Measurements from ENCODE around the gene CDT1.
"Not testable (repeated sequence)": the region's sequence is repeated elsewhere in the genome, so short reads cannot be mapped to it uniquely, and the experiment has no call there.

The CDT1 gene

DNA sequence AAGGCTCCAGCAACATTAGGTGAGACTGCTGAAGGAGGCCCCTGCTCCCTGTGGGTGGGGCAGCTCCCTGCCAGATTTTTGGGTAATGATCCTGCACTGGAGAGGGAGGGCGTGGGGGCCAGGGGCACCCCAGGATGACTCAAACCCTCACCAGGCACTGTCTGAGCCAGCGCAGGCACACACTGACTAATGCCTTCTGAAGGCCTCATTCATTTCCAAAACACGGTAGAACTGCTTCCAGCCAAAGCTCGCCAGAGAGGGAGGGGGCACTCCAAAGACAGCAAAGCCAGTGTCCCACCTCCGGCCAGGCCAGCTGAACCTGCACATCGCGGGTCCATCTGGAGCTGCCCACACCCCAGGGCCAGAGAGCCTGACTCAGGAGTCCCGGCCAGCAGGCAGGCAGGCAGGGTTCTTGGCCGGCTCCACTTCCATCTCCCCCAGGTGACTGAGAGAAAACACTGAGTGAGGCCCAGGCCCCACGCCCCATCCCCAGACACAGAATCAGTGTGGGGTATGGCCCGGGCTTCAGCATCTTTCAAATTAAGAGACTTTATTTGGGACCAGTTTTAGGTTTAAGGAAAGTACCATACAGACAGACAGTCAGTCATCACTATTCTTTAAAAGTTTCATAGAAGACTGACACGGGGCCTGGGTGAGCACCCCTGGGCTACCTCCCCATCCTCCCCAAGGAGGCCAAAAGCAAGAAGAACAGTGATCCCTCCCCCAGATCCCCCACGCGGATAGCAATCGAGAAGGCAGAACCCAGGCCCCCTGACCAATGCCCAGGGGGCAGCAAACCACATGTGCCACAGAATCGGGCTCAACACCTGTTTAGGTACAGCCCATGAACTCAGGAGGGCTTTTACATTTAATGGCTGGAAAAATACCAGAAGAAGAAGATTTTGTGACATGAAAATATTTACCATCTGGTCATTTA, 20.9 kb upstream of the CDT1 start:
- in situ Hi-C loops (cut with MboI; ENCODE audit: low sequenced_read_pairs), result no loop called here

DNA sequence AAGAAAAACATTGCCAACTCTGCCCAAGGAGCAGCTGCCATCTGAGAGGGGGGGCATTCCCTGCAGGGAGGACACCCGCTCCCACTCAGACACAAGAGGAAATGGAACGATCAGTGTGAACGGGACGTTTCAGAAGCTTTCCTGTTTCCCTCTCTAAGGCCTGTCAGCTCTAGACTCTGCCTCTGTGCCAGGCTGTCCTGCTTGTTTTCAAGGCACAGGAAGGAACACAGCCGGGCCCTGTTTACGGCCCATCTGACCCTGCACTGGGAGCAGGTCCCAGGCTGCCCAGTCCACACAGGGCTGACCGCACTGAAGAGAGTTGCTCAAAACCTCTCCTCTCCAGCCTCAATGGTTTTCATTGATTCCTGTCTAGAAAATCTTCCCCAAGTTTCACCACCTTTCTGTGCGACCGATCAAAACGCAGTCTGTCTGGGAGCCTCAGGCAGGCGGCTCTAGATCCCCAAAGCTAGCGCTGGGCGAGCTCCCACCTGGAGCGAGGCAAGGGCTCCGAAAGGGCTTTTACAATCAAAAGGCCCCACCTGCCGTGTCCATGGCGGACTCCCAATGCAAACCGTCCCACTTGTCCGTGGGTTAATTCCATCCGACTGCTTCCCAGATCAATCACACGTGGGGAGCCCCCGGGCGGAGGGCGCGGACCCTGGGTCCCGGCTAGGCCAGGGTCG, 20.1 kb upstream of the CDT1 start:
- in situ Hi-C loops (cut with MboI; ENCODE audit: low sequenced_read_pairs), result no loop called here

DNA sequence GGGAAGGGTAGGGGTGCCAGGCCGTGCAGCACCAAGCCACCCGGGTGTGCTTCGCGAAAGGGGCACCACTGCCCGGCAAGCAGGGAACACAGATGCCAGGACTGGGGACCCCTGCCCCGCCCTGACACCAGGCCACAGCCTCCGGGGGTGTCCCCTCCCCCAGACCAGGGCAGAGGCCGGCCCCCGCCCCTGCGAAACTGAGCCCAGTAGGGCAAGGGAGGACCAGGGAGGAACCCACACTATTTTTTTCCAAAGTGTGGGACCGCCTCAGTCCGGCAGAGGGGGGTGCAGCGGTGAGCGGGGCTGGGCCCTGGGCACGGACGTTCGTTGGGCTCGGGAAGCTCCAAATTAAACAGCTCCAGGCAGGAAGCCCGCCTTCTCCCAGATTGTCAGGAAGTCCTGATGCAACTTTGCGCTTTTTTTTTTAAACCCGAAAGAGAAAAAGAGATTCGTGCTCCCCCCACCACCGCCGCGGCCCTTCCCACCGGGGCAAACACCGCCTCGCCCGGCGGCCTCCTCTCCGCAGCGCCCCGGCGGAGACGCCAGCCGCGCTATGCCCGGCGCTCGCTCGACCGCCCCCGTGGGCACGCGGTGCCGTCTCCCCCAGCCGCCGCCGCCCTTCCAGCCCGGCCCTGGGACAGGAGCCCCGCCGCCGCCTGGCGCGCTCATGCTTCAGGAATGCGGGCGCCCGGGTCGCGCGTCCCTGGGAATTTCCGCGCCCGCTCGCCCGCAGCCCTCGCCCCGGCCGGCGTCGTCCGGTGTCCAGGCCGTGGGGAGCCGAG, 19.3 kb upstream of the CDT1 start:
- in situ Hi-C loops (cut with MboI; ENCODE audit: low sequenced_read_pairs), result no loop called here

DNA sequence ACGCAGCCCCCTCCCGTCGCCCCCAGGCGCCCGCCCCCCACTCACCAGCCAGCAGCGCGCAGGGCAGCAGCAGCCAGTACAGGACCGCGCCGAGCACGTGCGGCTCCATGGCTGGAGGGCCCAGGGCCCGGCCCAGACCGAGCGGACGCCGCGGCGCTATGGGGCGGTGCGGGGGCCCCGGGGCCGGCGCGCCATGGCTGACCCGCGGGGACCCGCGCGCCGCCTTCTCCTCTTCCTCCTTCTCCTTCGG, 18.8 kb upstream of the CDT1 start:
- in situ Hi-C loops (cut with MboI; ENCODE audit: low sequenced_read_pairs), result no loop called here

DNA sequence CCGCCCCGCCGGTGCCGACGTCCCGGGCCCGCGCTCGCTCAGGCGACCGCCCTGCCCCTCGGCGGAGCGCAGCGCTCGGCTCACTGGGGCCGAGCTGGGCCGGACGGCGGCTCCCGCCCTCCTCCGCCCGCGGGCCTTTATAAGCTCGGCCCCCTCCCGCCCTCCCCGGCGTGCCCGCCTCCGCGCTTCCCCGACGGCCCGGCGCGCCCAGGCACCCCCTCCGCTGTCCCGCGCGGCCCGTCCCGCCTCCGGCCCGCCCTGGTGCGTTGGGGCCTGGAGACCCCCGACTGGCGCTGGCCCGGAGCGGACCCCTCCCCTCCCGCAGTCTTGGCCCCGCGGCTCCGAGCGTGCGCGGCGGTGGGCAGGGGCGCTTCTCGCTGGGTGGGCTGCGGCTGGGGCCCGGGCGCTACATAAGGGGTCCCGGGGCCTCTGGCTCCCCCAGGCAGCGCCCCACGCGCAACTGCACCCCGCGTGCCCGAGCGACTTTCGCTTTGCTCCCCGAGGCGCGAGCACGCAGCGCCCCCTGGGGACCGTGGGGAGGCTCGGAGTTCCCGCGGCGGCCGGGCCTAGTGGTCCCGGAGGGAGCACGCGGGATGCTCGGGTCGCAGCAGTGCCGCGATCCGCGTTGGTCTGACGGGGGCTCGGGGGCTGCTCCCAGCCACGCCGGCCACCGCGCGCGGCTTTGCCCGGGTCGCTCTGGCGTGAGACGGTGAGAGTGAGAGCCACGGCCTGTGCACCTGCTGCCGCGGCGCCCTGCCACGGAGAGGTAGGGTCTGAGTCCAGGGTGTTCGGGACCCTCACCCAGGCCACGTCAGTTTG, 18.3 kb upstream of the CDT1 start, which contains the start of gene PIEZO1:
Gene PIEZO1 (minus strand): TSS at position 115 of the 819 bp plus-strand sequence. CDS start 256 bp downstream, outside the sequence.
- in situ Hi-C loops (cut with MboI; ENCODE audit: low sequenced_read_pairs), result no loop called here

DNA sequence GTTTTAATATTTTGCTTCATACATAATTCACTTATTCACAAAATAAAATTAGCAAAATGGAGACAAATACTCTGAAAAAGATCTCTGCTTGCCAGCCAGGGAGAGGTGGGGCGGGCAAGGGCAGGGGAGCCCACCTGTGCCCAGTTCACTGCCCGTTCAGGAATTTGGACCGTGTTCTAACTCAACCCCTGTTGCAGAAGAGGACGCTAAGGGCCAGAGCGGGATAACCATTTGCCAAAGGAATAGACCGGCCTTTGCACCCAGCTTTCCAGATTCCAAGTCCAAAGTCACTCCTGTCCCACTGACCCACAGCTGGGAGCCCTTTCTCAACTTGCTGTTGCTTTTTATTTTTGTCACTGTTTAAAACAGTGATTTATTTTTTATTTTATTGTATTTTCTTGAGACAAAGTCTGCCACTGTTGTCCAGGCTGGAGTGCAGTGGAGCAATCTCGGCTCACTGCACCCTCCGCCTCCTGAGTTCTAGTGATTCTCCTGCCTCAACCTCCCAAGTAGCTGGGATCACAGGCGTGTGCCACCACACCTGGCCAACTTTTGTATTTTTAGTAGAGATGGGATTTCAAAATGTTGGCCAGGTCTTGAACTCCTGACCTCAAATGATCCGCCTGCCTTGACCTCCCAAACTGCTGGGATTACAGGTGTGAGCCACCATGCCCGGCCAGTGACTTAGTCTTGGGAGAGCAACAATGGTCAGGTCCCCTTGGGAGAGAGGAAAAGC, 15.8 kb upstream of the CDT1 start:
- in situ Hi-C loops (cut with MboI; ENCODE audit: low sequenced_read_pairs), result no loop called here

DNA sequence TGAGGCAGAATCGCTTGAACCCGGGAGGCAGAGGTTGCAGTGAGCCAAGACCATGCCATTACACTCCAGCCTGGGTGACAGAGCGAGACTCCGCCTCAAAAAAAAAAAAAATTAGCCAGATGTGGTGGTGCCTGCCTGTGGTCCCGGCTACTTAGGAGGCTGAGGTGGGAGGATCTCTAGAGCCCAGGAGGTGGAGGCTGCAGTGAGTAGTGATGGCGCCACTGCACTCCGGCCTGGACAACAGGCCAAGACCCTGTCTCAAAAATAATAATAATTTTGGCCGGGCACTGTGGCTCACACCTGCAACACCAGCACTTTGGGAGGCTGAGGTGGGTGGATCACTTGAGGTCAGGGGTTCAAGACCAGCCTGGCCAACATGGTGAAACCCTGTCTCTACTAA, 14.8 kb upstream of the CDT1 start:
- in situ Hi-C loops (cut with MboI; ENCODE audit: low sequenced_read_pairs), result not testable (repeated sequence)

DNA sequence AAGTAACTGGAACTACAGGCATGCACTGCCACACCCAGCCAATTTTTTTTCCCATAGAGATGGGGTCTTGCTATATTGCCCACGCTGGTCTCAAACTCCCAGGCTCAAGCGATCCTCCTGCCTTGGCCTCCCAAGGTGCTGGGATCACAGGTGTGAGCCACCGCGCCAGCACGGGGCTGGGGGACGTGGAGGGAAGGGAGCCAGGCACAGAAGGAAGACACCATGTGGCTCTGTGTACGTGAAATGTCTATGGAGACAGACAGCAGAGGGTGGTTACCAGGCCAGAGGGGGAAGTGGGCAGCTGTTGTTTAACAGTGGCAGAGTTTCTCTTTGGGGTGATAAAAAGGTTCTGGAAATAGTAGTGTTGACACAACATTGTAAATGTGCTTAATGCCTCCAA, 14.0 kb upstream of the CDT1 start:
- in situ Hi-C loops (cut with MboI; ENCODE audit: low sequenced_read_pairs), result no loop called here

DNA sequence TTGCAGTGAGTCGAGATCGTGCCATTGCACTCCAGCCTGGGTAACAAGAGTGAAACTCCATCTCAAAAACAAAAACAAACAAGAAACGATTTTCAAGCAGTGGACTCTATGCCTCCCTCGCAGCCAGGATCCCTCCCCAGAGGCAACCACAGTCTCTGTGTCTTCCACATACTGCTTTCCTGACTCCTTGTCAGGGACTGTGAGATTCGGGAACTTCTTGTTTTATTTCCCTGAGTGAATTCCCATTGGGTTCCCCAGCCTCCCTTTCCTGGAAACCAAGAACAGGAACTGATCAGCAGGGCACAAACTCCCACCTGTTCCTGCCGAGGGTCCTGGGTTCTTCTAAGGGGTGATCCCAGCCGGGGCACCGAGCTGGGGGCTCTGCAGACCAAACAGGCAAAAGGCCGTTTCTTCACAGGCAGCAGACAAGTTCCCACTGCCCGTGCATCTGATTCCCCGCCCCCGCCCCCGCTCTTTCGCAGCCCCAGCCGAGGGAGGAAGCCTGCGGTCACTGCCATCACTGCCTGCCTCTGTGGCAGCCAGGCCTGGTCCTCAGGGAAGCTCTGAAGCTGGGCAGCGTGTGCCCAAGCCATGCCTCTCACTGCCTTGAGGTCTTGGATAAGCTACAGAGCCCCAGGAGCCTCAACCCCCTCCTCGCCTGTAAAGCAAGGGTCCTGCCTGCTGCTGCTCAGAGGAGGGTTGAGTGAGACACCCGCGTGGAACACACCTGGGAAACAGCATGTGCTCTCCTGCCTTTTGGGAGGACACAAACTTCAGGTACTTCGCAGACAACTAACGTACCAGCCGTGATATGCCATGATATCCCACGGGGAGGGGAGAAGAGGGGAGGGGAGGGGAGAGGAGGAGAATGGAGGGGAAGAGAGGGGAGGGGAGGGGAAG, 13.0 kb upstream of the CDT1 start:
- in situ Hi-C loops (cut with MboI; ENCODE audit: low sequenced_read_pairs), result no loop called here

DNA sequence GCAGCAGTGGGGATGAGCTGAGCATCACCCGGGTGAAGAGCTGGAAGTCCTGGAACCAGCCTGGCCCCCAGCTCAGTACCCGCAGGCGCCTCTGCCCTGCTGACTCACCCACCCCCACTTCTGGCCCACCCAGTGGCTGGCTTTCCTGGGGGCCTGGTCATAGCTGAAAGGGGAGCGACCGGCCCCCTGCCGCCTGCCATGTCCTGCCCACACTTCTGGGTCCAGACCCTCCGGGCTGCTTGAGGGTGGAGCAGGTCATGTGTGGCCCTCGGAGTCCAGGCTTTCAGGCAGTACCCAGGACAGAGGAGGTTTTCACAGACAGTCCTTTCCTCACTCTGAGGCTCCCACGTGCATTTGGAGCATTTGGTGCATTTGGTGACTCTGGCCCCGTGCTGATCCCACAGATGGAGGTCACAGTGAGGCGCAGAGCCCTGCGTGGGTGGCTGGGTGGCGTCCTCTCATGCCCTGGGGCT, 11.5 kb upstream of the CDT1 start:
- in situ Hi-C loops (cut with MboI; ENCODE audit: low sequenced_read_pairs), result no loop called here

DNA sequence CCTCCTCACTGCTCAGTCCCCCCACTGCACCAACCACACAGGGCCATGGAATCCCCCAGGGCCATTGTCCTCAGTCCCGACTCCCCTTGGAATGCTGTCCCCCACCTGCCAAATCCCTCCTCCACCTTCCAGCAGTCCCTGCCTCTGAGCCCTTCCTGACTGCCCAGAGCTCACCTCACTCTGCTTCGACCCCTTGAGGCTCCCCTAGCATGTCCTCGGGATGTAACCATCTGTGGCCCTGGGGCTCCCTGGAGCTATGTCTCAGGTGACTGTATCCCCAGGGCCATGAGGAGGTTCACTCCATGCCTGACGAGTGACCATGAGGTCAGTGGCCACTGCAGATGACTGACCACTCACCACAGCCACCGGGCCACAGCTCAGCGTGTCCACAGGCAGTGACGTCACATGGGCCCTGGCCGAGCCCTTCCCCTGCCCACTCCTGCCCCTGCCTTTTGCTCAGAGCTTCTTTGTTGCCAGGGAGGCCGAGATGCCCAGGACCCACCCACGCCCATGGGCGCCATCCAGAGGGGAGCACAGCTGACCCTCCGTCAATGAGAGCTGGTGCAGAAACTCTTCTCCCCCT, 10.8 kb upstream of the CDT1 start:
- in situ Hi-C loops (cut with MboI; ENCODE audit: low sequenced_read_pairs), result no loop called here

DNA sequence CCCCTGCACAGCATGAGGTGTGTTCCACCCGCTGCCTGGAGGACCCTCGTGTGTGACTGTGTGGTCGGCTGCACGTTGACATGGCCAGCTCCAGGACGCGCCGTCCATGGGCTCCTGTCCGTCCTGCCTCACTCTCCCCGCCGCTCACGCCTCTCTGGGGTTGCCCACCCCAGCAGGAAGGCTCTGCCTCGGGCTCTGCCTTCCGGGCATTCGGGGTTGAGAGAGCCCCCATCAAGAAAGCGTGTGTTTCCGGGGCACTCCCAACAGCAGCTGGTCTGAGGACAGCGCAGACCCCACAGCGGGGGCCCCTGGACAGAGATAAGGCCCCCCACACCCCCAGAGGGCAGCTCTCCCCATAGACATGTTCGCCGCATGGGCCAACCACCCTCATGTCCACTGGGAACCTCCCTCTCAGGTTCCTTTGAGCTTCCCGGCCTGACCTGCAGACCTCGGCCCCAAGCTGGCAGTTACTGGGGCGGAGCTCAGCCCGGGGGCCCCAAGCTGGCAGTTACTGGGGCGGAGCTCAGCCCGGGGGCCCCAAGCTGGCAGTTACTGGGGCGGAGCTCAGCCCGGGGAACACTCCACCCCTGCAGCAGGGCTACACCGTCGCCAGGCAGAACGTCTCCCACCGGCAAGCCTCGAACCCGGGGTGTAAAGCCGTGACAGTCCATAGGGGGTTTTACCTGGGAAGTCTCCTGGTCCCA, 10.2 kb upstream of the CDT1 start:
- in situ Hi-C loops (cut with MboI; ENCODE audit: low sequenced_read_pairs), result no loop called here

DNA sequence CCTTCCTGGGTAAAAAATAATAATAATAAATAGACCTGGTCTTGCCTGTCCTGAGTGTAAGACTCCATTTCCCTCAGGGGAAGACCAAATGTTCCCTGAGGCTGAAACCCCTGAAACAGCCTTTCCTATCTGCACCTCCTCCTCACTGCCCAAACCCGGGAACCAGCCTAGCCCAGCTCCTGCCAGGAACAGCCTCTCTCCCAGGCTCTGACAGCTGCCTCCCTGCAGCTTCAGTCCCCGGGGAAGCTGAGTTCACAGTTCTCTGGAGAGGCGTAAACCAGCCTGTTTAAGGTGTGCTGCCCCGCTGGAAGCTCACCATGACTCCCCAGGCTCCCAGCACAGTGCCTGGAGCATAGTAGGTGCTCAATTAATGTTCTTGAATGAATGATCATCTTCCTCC, 7.3 kb upstream of the CDT1 start:
- in situ Hi-C loops (cut with MboI; ENCODE audit: low sequenced_read_pairs), result no loop called here

DNA sequence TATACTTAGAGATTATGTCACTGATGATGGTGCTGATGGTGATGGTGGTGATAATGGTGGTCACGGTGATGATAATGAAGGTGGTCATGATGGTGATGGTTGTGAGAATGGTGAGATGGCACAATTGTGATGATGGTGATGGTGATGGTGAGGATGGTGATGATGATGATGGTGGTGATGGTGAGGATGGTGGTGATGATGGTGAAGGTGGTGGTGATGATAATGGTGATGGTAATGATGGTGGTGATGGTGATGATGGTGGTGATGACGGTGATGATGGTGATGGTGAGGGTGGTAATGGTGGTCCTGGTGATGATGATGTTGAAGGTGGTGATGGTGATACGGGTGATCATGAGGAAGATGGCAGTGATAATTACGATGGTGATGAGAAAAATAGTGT, 5.5 kb upstream of the CDT1 start:
- in situ Hi-C loops (cut with MboI; ENCODE audit: low sequenced_read_pairs), result no loop called here

DNA sequence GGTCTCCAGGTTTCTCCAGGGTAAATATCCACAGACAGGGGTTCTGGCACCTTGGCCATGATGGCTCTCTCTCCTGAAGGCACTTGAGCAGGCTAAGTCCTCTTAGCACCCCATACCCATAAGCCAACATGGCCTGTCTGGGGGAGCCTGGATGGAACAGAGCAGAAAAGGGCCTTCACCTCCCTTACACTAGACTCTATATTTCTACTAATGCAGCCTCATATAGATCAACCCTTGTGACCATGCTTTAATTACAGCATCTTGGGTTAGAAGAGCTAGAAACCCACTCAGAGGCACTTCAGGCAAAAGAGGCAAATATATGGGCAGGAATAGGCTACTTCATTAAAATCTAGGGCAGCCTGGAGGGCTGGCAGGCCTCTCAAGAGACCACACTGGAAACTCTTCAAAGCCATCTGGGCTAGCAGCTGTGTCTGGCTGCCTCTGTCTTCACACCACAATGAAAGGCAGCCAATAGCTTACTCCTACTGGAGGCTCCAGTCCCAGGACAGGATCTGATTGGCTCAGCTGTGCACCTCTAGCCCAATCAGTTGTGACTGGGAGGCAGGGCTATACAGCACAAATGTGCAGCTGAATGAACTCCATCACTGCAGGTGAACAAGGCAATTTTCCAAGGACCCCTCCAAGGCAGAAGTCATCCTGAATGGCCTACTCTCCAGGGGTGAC, 4.7 kb upstream of the CDT1 start:
- in situ Hi-C loops (cut with MboI; ENCODE audit: low sequenced_read_pairs), result no loop called here

DNA sequence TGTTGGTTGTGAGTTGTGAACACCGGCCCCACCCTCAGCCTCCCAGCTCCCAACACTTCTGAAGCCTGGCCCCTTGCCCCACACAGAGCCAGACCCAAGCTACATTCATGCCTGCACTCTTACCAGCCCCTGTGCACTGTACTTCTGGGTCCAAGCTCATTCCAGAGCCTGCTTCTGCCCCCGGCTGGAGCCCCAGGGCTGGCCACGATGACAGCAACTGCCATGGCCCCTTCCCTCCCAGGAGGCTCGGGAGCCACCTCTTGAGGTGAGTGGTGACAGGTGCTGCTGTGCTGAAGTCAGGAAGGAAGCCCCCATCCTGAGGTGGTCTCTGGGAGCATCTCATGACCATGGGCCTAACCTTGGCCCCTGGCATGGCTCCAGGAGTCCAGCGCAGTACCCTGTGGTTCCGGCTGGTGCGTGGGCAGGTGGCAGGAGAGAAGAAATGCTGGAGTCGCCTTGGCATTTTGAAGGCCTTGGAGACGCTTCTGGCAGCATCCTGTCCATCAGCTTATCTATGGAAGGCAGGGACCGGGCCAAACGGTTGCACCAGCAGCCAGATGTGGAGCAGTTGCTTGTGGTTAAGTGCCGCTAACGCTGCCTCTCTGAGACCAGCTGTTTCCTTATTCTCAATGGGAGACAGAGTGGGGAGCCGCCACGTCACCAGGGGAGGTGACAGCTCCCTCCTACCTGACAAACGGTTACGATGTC, 3.9 kb upstream of the CDT1 start:
- in situ Hi-C loops (cut with MboI; ENCODE audit: low sequenced_read_pairs), result no loop called here

DNA sequence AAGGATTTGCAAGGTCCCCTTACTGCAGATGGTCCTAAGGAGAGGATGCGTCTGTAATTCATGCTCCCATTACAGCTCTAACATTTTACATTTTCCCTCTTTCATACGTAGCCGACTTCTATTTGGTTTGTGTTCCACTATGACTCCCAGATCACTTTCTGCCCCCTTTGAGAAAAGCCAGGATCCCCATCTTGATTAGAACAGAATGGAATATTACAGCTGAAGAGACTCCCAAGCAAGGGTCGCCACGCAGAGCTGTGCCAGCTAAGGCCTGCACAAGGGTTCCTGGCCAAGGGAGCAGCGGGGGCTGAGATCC, 3.4 kb upstream of the CDT1 start:
- in situ Hi-C loops (cut with MboI; ENCODE audit: low sequenced_read_pairs), result no loop called here

Measured in hTERT RPE-1 (cell line).